KG1 (cell line): ENCODE measurements around the gene PLA2R1.

Experiments
- DNase-seq: peaks from one replicate; lab custom pipeline; 2025; lab: John Stamatoyannopoulos, UW

PLA2R1 gene

GRCh38 chr2:160029270-160029628 lies 33.2 kb downstream of the PLA2R1 start:
- no peak for DNase-seq

GRCh38 chr2:160028431-160029269 lies 33.8 kb downstream of the PLA2R1 start:
- DNase-seq, result no peak

- no peak for DNase-seq
These were observed 40.3 kb downstream of the PLA2R1 start for GRCh38 chr2:160022162-160022561.

- DNase-seq, result no peak
These were observed 42.9 kb downstream of the PLA2R1 start for GRCh38 chr2:160019374-160020090.

GRCh38 chr2:160015746-160016145 lies 46.7 kb downstream of the PLA2R1 start:
- DNase-seq, result no peak

- DNase-seq, result no peak
These were observed 48.2 kb downstream of the PLA2R1 start for GRCh38 chr2:160014227-160014626.

- DNase-seq, result no peak
These were observed 51.9 kb downstream of the PLA2R1 start for GRCh38 chr2:160010361-160011145.

GRCh38 chr2:160007111-160007510 lies 55.3 kb downstream of the PLA2R1 start:
- no peak for DNase-seq

- no peak for DNase-seq
These were observed 55.9 kb downstream of the PLA2R1 start for GRCh38 chr2:160006475-160006874.

GRCh38 chr2:160005908-160006307 lies 56.5 kb downstream of the PLA2R1 start:
- DNase-seq, result no peak

- no peak for DNase-seq
These were observed 56.9 kb downstream of the PLA2R1 start for GRCh38 chr2:160005476-160005875.

GRCh38 chr2:159998961-159999360 lies 63.5 kb downstream of the PLA2R1 start:
- DNase-seq, result no peak

GRCh38 chr2:159998243-159998642 lies 64.2 kb downstream of the PLA2R1 start:
- DNase-seq, result no peak

GRCh38 chr2:159996792-159997546 lies 65.4 kb downstream of the PLA2R1 start:
- no peak for DNase-seq

- DNase-seq, result no peak
These were observed 67.4 kb downstream of the PLA2R1 start for GRCh38 chr2:159995038-159995437.

GRCh38 chr2:159989249-159989648 lies 73.2 kb downstream of the PLA2R1 start:
- DNase-seq, result no peak

GRCh38 chr2:159988412-159988970 lies 73.9 kb downstream of the PLA2R1 start:
- no peak for DNase-seq

- no peak for DNase-seq
These were observed 75.2 kb downstream of the PLA2R1 start for GRCh38 chr2:159987181-159987580.

- DNase-seq, result no peak
These were observed 76.8 kb downstream of the PLA2R1 start for GRCh38 chr2:159985656-159986055.

- DNase-seq, result no peak
These were observed 78.4 kb downstream of the PLA2R1 start for GRCh38 chr2:159984034-159984433.
